Measurements from ENCODE around the gene CYP39A1. TPM values are rescaled to one million over a fixed set of nuclear protein-coding genes. Genes with fewer than 3 reads are reported as not detected.

The CYP39A1 gene, protein sequence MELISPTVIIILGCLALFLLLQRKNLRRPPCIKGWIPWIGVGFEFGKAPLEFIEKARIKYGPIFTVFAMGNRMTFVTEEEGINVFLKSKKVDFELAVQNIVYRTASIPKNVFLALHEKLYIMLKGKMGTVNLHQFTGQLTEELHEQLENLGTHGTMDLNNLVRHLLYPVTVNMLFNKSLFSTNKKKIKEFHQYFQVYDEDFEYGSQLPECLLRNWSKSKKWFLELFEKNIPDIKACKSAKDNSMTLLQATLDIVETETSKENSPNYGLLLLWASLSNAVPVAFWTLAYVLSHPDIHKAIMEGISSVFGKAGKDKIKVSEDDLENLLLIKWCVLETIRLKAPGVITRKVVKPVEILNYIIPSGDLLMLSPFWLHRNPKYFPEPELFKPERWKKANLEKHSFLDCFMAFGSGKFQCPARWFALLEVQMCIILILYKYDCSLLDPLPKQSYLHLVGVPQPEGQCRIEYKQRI
- polyA plus RNA-seq (2012; ENCODE audit: low read depth, missing spikeins), result not detected

DNA sequence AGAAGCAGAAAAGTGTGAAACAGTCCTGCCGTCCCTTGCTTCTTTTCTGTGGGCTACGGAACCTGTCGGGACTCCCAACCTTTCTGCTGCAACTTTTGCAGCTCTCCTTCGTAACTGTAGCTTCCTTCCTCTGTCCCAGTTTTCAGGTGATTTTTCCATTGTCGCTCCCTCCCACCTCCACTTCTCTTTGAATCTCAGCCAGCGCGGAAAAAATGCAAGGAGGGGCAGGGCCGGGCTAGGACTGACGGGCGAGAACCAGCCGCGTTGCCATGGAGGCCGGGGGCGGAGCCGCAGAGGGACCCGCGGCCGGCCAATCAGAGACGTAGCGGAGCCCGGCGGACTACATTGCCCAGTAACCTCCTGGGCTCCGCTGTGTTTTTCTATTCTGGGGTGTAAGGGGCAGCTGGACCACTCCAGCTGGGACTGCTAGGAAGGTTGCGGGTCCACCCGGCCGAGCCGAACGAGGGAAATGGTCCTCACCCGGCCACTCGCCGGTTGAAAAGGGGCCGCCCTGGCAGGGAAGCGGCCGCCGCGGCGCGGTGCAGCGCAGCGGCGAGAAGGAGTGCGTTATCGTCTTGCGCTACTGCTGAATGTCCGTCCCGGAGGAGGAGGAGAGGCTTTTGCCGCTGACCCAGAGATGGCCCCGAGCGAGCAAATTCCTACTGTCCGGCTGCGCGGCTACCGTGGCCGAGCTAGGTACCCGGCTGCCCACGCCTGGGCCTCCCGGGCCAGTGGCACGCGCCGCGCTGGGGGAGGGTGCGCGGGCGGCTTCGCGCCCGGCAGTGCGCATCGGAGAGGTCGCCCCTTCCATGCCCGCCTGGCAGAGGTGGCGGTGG is at the start of gene CYP39A1, which contains the start of gene SLC25A27:
CYP39A1 (minus strand) TSS at position 216 of the 836 bp plus-strand sequence. CDS start 236 bp downstream, outside the sequence.
SLC25A27 (plus strand) TSS at position 373 of the 836 bp plus-strand sequence; CDS start at position 591, 218 bp downstream.
- TF ChIP-seq POLR2AphosphoS5 (IDR thresholded peaks at IDR 0.05; ENCODE audit: low read depth, low read length), result no peak
- TF ChIP-seq POU2F2 (IDR thresholded peaks at IDR 0.05; ENCODE audit: low read depth, low read length), result no peak
- no peak for TF ChIP-seq PAX5 (IDR thresholded peaks at IDR 0.05; ENCODE audit: insufficient read depth, low read length, severe bottlenecking)
- TF ChIP-seq POLR2A (IDR thresholded peaks at IDR 0.05; ENCODE audit: low read depth, low read length), result no peak
- no peak for TF ChIP-seq SPI1 (IDR thresholded peaks at IDR 0.05; ENCODE audit: low read depth, low read length)
- TF ChIP-seq TAF1 (IDR thresholded peaks at IDR 0.05; ENCODE audit: low read depth, low read length), result no peak
- FAIRE-seq, result peak; percentile 35
- peak; percentile 72 for DNase-seq (ENCODE audit: insufficient read length, low spot score)

DNA sequence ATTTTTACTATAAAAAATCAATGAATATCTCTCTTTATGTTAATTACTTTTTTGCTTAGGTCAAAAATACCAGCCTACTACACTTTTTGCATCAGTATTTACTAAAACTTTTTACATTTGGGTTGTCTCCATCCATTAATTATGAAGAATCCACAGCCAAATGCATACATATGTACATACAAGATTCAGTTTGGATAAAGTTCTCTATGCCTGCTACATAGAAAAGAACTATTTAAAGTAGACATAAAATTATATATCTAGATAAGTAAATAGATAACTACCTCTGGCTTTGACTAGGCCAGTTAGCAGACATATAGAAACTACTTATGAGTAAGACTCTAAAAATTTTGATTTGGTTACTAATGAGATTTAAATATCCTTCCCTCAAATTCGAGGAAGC is 47.4 kb upstream of the CYP39A1 start:
- TF ChIP-seq TAF1 (IDR thresholded peaks at IDR 0.05; ENCODE audit: low read depth, low read length) (no peak), POU2F2 (IDR thresholded peaks at IDR 0.05; ENCODE audit: low read depth, low read length) (no peak), SPI1 (IDR thresholded peaks at IDR 0.05; ENCODE audit: low read depth, low read length) (no peak), POLR2AphosphoS5 (IDR thresholded peaks at IDR 0.05; ENCODE audit: low read depth, low read length) (no peak), POLR2A (IDR thresholded peaks at IDR 0.05; ENCODE audit: low read depth, low read length) (no peak)
- FAIRE-seq, result no peak

DNA sequence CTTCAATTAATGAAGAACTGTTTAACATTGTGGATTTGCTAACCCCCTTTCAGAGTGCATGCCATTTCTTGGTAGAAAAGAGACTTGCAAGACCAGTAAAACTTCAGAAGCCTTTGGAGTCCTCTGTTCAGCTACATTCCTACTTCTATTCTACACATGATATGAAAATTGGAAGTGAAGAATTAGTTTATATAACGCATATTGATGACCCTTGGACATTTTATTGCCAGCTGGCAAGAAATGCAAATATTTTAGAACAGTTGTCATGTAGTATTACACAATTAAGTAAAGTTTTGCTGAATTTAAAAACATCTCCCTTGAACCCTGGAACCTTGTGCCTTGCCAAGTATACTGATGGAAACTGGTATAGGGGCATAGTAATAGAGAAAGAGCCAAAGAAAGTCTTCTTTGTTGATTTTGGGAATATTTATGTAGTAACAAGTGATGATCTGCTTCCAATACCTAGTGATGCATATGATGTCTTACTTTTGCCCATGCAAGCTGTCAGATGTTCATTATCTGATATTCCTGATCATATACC is 38.4 kb upstream of the CYP39A1 start:
- DNase-seq (ENCODE audit: insufficient read length, low spot score) (no peak), FAIRE-seq (no peak)
- TF ChIP-seq SPI1 (IDR thresholded peaks at IDR 0.05; ENCODE audit: low read depth, low read length) (no peak), POLR2AphosphoS5 (IDR thresholded peaks at IDR 0.05; ENCODE audit: low read depth, low read length) (no peak), TAF1 (IDR thresholded peaks at IDR 0.05; ENCODE audit: low read depth, low read length) (no peak), POLR2A (IDR thresholded peaks at IDR 0.05; ENCODE audit: low read depth, low read length) (no peak), POU2F2 (IDR thresholded peaks at IDR 0.05; ENCODE audit: low read depth, low read length) (no peak), PAX5 (IDR thresholded peaks at IDR 0.05; ENCODE audit: insufficient read depth, low read length, severe bottlenecking) (no peak)

More for the DNA sequence above, 47.4 kb upstream of the CYP39A1 start:
- DNase-seq (ENCODE audit: insufficient read length, low spot score), result no peak

DNA sequence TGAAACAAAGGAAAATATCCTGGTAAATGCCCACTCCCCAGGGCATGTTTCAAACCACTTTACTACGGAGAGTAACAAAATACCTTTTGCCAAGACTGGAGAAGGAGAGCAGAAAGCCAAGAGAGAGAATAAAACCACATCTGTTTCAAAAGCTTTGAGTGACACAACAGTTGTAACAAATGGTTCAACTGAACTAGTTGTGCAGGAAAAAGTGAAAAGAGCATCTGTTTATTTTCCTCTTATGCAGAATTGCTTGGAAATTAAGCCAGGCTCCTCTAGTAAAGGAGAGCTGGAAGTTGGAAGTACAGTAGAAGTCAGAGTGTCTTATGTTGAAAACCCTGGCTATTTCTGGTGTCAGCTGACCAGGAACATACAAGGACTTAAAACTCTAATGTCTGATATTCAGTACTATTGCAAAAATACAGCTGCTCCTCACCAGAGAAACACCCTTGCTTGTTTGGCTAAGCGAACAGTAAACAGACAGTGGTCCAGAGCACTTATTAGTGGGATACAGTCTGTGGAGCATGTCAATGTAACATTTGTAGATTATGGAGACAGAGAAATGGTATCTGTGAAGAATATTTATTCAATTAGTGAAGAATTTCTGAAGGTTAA is 37.6 kb upstream of the CYP39A1 start:
- no peak for TF ChIP-seq SPI1 (IDR thresholded peaks at IDR 0.05; ENCODE audit: low read depth, low read length)
- no peak for TF ChIP-seq POLR2A (IDR thresholded peaks at IDR 0.05; ENCODE audit: low read depth, low read length)
- no peak for TF ChIP-seq POU2F2 (IDR thresholded peaks at IDR 0.05; ENCODE audit: low read depth, low read length)
- no peak for TF ChIP-seq PAX5 (IDR thresholded peaks at IDR 0.05; ENCODE audit: insufficient read depth, low read length, severe bottlenecking)
- no peak for TF ChIP-seq TAF1 (IDR thresholded peaks at IDR 0.05; ENCODE audit: low read depth, low read length)
- TF ChIP-seq POLR2AphosphoS5 (IDR thresholded peaks at IDR 0.05; ENCODE audit: low read depth, low read length), result no peak
- DNase-seq (ENCODE audit: insufficient read length, low spot score) (no peak), FAIRE-seq (no peak)

DNA sequence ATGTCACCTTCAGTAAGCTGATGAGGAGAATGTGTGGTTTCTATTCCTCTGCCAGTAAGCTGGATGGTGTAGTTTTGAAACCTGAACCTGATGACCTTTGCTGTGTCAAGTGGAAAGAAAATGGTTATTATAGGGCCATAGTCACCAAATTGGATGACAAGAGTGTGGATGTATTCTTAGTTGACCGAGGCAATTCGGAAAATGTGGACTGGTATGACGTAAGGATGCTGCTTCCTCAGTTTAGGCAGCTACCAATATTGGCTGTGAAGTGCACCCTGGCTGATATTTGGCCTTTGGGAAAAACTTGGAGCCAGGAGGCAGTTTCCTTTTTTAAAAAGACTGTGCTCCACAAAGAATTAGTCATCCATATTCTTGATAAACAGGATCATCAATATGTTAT is 37.0 kb upstream of the CYP39A1 start:
- no peak for TF ChIP-seq SPI1 (IDR thresholded peaks at IDR 0.05; ENCODE audit: low read depth, low read length)
- TF ChIP-seq POU2F2 (IDR thresholded peaks at IDR 0.05; ENCODE audit: low read depth, low read length), result no peak
- TF ChIP-seq POLR2A (IDR thresholded peaks at IDR 0.05; ENCODE audit: low read depth, low read length), result no peak
- TF ChIP-seq TAF1 (IDR thresholded peaks at IDR 0.05; ENCODE audit: low read depth, low read length), result no peak
- DNase-seq (ENCODE audit: insufficient read length, low spot score), result no peak
- no peak for FAIRE-seq

DNA sequence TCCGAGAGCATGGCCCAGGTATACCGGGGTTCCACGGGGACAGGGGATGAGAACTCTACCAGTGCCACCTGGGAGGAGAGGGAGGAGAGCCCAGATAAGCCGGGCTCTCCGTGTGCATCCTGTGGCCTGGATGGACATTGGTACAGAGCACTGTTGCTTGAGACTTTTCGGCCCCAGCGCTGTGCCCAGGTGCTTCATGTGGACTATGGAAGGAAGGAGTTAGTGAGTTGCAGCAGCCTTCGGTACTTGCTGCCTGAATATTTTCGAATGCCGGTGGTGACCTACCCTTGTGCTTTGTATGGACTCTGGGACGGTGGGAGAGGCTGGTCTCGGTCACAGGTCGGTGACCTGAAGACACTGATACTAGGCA is 36.3 kb upstream of the CYP39A1 start:
- TF ChIP-seq POLR2AphosphoS5 (IDR thresholded peaks at IDR 0.05; ENCODE audit: low read depth, low read length), result no peak
- DNase-seq (ENCODE audit: insufficient read length, low spot score), result no peak
- FAIRE-seq, result no peak

DNA sequence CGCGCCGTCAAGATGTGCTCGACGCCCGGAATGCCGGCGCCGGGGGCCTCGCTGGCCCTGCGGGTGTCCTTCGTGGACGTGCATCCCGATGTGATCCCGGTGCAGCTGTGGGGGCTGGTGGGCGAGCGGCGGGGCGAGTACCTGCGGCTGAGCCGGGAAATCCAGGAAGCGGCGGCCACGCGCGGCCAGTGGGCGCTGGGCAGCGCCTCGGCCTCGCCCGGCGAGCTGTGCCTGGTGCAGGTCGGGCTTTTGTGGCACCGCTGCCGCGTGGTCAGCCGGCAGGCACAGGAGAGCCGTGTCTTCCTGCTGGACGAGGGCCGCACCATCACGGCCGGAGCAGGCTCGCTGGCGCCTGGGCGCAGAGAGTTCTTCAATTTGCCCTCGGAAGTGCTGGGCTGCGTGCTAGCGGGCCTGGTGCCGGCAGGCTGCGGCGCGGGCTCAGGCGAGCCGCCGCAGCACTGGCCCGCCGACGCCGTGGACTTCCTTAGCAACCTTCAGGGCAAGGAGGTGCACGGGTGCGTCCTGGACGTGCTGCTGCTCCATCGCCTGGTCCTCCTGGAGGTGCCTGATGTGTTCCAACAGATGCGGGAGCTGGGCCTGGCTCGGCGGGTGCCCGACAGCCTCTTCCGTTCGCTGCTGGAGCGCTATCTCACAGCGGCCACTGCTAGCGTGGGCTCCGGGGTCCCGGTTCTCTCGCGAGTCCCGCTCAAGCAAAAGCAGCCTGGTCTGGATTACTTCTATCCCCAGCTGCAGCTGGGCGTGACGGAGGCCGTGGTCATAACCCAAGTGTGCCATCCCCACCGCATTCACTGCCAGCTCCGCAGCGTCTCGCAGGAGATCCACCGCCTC is 35.7 kb upstream of the CYP39A1 start:
- DNase-seq (ENCODE audit: insufficient read length, low spot score), result no peak
- TF ChIP-seq POLR2A (IDR thresholded peaks at IDR 0.05; ENCODE audit: low read depth, low read length), result no peak

DNA sequence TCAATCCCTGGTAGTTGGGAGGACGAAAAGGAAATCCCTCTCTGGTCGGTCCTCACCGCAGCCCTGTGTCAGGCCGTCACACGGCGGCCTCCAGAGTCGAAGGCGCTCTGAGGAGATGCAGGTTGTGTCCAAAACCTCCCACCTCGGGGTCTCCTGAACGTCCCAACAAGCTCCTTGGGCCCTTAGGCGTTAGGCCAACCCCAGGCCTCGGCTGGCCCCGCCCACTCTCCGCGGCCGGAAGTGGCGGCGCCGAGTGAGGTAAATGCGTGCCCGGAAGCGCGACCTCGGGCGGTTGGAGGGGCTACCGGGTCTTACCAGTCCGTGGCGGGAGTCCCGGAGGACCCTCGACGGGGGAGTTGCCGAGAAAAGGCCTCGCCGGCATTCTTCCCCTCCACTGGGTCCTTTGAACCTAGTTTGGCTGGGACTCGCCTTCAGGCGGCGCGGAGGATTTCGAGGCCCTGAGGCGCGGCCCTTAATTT is 35.0 kb upstream of the CYP39A1 start, which contains the start of gene TDRD6:
TDRD6 (plus strand) TSS at position 267 of the 479 bp plus-strand sequence. CDS start 244 bp downstream, outside the sequence.
- no peak for FAIRE-seq
- TF ChIP-seq POU2F2 (IDR thresholded peaks at IDR 0.05; ENCODE audit: low read depth, low read length) (no peak), SPI1 (IDR thresholded peaks at IDR 0.05; ENCODE audit: low read depth, low read length) (no peak), POLR2A (IDR thresholded peaks at IDR 0.05; ENCODE audit: low read depth, low read length) (no peak), POLR2AphosphoS5 (IDR thresholded peaks at IDR 0.05; ENCODE audit: low read depth, low read length) (no peak), TAF1 (IDR thresholded peaks at IDR 0.05; ENCODE audit: low read depth, low read length) (no peak), PAX5 (IDR thresholded peaks at IDR 0.05; ENCODE audit: insufficient read depth, low read length, severe bottlenecking) (no peak)
- no peak for DNase-seq (ENCODE audit: insufficient read length, low spot score)

More for the DNA sequence above, 35.7 kb upstream of the CYP39A1 start:
- FAIRE-seq, result no peak

All from GM12891 (cell line).